HepG2 (cell line): ENCODE data around the gene NXPH4. TPM values are rescaled to one million over a fixed set of nuclear protein-coding genes. Genes with fewer than 3 reads are reported as not detected.

Experiments used
- CREB1 ChIP-seq, 2 experiments: fragments of 450-650 bp in 1 of 2; IDR thresholded peaks; 2 replicates each; pipeline ENCODE4 v1.6.1; 2016 to 2017; ENCODE audit warnings: control low read depth in 1 of 2, mild to moderate bottlenecking in 1 of 2, missing compliant biosample characterization in 1 of 2, missing genetic modification characterization in 1 of 2
- FOSL2 ChIP-seq: sonication (generic); formaldehyde crosslinking; IDR thresholded peaks from 2 replicates; pipeline ENCODE4 v1.4.0; 2020; ENCODE audit warnings: missing genetic modification reagents
- FOXO4 ChIP-seq: sonication (generic); formaldehyde crosslinking; conservative IDR thresholded peaks from 2 replicates; pipeline ENCODE4 v1.8.1; 2023; ENCODE audit warnings: missing genetic modification reagents
- GABPB1 ChIP-seq: IDR thresholded peaks from 2 replicates; pipeline ENCODE4 v1.6.1; 2016; ENCODE audit warnings: mild to moderate bottlenecking, missing genetic modification reagents, moderate library complexity, missing compliant biosample characterization
- HIC2 ChIP-seq: sonication (generic); formaldehyde crosslinking; IDR thresholded peaks from 2 replicates; pipeline ENCODE4 v1.9.0; 2022; ENCODE audit warnings: low read depth, missing genetic modification reagents
- HNF1B ChIP-seq: sonication (generic); formaldehyde crosslinking; IDR thresholded peaks from 2 replicates; pipeline ENCODE4 v1.5.1; 2020; ENCODE audit warnings: mild to moderate bottlenecking, moderate library complexity, missing genetic modification reagents
- IRF2 ChIP-seq: IDR thresholded peaks from 2 replicates; pipeline ENCODE4 v1.6.1; 2018; ENCODE audit warnings: missing genetic modification reagents, missing compliant biosample characterization
- KLF16 ChIP-seq, 2 experiments: sonication (generic) in 1 of 2; formaldehyde crosslinking in 1 of 2; IDR thresholded peaks; 2 replicates each; pipeline versions ENCODE4 v1.6.1 to v1.8.0; 2016 to 2023; ENCODE audit warnings: missing genetic modification reagents in 2 of 2, missing compliant biosample characterization in 1 of 2
- LBX2 ChIP-seq: sonication (generic); formaldehyde crosslinking; IDR thresholded peaks from 2 replicates; pipeline ENCODE4 v1.5.0; 2020; ENCODE audit warnings: missing genetic modification reagents, mild to moderate bottlenecking, borderline replicate concordance
- MAFK ChIP-seq, 2 experiments: IDR thresholded peaks in 1 of 2; conservative IDR thresholded peaks in 1 of 2; 2 replicates each; pipeline ENCODE4 v1.6.1; 2011; ENCODE audit warnings: improper control_type of control experiment in 2 of 2, low read length in 2 of 2
- NFYC ChIP-seq: IDR thresholded peaks from 2 replicates; pipeline ENCODE4 v1.6.1; 2016; ENCODE audit warnings: missing genetic modification reagents, missing compliant biosample characterization
- PPARG ChIP-seq: conservative IDR thresholded peaks from 2 replicates; pipeline ENCODE4 v1.6.1; 2016; ENCODE audit warnings: missing biosample characterization, missing genetic modification reagents
- RARA ChIP-seq: IDR thresholded peaks from 2 replicates; pipeline ENCODE4 v1.6.1; 2016; ENCODE audit warnings: missing genetic modification reagents, missing compliant biosample characterization
- ZBTB42 ChIP-seq: sonication (generic); formaldehyde crosslinking; IDR thresholded peaks from 2 replicates; pipeline ENCODE4 v1.5.0; 2020; ENCODE audit warnings: mild to moderate bottlenecking, missing genetic modification reagents
- ZFYVE20 ChIP-seq: sonication (generic); formaldehyde crosslinking; IDR thresholded peaks from 2 replicates; pipeline ENCODE4 v1.8.0; 2023; ENCODE audit warnings: low read depth, mild to moderate bottlenecking, moderate library complexity, missing genetic modification reagents, borderline replicate concordance
- ZNF225 ChIP-seq: sonication (generic); formaldehyde crosslinking; IDR thresholded peaks from 2 replicates; pipeline ENCODE4 v1.4.0; 2020; ENCODE audit warnings: mild to moderate bottlenecking, missing genetic modification reagents
- polyA plus RNA-seq, 8 experiments: library from polyadenylated mRNA; depleted of rRNA in 3 of 8; stranded (reverse) in 7 of 8; unstranded in 1 of 8; fragments of >200 nt; fragmentation: Illumina TruSeq in 4 of 8; extraction: Trizol in 4 of 8; gene quantifications; 2 replicates each; pipeline versions ENCODE4 v1.2.1 to v1.2.3, GENCODE V29; 2011 to 2016; ENCODE audit warnings: low read depth in 4 of 8, missing spikeins in 1 of 8, mixed read lengths in 1 of 8; ENCODE audit not compliant: insufficient read depth in 1 of 8
- total RNA-seq, 5 experiments: library from RNA; depleted of rRNA; stranded (reverse); fragments of >200 nt; fragmentation: Illumina TruSeq; extraction: Trizol; gene quantifications; 2 replicates each; pipeline ENCODE4 v1.2.3, GENCODE V29; 2016; ENCODE audit warnings: low read depth in 1 of 5
- TF ChIP-seq, protein P1 (sequence below): sonication (generic); formaldehyde crosslinking; IDR thresholded peaks from 2 replicates; pipeline ENCODE4 v1.5.0; 2020; ENCODE audit warnings: mild to moderate bottlenecking, missing genetic modification reagents, borderline replicate concordance
- TF ChIP-seq, protein P2 (sequence below): fragments of 450-650 bp; IDR thresholded peaks from 2 replicates; pipeline ENCODE4 v1.6.1; 2017

NXPH4 gene
- total and polyA plus RNA-seq, 2 of the 13 experiments (the other 11 are each of a cell fraction or from before 2014, with no cell fraction given): 0.13 TPM; not detected in 1

DNA sequence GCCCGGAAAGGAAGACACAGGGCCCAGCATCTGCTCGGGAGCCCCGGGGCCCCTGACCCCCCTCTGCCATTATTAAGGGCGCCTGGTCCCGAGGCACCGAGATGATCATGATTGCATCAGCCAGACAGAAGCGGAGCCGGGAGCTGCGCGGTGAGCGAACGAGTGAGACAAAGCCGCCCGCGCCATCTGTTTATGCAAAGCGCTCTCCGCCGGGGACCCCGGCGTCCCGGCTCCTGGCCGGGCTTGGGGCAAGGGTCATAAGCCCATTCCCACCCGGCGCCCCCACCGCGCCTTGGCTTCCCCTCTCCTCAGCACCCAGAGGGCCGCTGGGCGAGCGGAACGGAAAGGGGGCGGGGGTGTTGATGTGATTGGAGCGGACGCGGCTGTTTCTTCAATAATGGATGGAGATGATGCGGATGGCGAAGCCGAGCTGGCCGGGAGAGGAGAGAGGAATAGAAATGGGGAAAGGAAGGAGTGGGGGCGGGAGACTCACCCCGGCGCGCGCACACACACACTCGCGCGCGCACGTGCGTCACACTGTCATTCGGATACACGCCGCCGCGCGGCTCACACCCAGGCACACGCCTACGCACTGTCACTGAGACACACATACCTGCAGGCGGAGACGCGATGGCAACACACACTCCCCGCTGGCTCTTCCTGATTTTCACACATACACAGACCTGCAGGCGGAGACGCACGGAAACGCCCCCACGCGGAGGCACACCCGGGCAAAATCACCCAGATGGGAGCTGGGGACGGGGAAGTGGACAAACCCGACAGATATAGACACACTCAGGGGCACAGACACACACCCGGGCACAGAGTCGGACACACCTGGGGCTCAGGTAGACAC, 23.7 kb downstream of the NXPH4 start (continued):
- TF ChIP-seq FOXO4 (CRISPR knock-in tag) (no peak), ZNF225 (CRISPR knock-in tag) (no peak), LBX2 (CRISPR knock-in tag) (no peak), PPARG (CRISPR knock-in tag) (no peak), HNF1B (CRISPR knock-in tag) (no peak), RARA (CRISPR knock-in tag) (no peak), CREB1 (IDR thresholded peaks at IDR 0.05) (no peak), CREB1 (CRISPR knock-in tag; IDR thresholded peaks at IDR 0.05) (no peak), HIC2 (CRISPR knock-in tag) (no peak), ZFYVE20 (CRISPR knock-in tag) (no peak), NFYC (CRISPR knock-in tag) (no peak), FOSL2 (CRISPR knock-in tag) (peak; percentile 14; the same call in 1 of the 2 replicates), ZBTB42 (CRISPR knock-in tag) (0 out of 2 replicates have a peak, but pooled peaks have one; percentile 26), GABPB1 (CRISPR knock-in tag) (peak; percentile 50; the same call in 1 of the 2 replicates), IRF2 (CRISPR knock-in tag) (0 out of 2 replicates have a peak, but pooled peaks have one; percentile 6), KLF16 (CRISPR knock-in tag; IDR thresholded peaks at IDR 0.05) (peak in 1 of 2 experiments; percentile 26; a peak in 2 of 4 replicates), MAFK (conservative IDR thresholded peaks at IDR 0.05 in 1 of 2, IDR thresholded peaks at IDR 0.05 in 1 of 2; ENCODE audit: low read length in 2 of 2) (no peak)
- TF ChIP-seq, protein P1, sequence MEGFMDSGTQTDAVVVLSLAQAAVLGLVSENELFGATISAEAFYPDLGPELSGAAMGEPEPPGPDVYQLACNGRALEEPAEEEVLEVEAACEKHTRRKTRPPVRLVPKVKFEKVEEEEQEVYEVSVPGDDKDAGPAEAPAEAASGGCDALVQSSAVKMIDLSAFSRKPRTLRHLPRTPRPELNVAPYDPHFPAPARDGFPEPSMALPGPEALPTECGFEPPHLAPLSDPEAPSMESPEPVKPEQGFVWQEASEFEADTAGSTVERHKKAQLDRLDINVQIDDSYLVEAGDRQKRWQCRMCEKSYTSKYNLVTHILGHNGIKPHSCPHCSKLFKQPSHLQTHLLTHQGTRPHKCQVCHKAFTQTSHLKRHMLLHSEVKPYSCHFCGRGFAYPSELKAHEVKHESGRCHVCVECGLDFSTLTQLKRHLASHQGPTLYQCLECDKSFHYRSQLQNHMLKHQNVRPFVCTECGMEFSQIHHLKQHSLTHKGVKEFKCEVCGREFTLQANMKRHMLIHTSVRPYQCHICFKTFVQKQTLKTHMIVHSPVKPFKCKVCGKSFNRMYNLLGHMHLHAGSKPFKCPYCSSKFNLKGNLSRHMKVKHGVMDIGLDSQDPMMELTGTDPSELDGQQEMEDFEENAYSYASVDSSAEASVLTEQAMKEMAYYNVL (CRISPR knock-in tag): 0 out of 2 replicates have a peak, but pooled peaks have one; percentile 18
- TF ChIP-seq, protein P2, sequence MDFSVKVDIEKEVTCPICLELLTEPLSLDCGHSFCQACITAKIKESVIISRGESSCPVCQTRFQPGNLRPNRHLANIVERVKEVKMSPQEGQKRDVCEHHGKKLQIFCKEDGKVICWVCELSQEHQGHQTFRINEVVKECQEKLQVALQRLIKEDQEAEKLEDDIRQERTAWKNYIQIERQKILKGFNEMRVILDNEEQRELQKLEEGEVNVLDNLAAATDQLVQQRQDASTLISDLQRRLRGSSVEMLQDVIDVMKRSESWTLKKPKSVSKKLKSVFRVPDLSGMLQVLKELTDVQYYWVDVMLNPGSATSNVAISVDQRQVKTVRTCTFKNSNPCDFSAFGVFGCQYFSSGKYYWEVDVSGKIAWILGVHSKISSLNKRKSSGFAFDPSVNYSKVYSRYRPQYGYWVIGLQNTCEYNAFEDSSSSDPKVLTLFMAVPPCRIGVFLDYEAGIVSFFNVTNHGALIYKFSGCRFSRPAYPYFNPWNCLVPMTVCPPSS: no peak
